Activated CD8-positive, alpha-beta memory T cell treated with anti-CD3 and anti-CD28 coated beads, Interleukin-2, amount 50 U/mL, for 1 hour (primary cell): ENCODE measurements around the gene B4GALNT1.

Experiments
- DNase-seq: peaks from one replicate; pipeline ENCODE4 v3.0.0-alpha.2; 2020; ENCODE audit errors: extremely low read depth

The B4GALNT1 gene

DNA sequence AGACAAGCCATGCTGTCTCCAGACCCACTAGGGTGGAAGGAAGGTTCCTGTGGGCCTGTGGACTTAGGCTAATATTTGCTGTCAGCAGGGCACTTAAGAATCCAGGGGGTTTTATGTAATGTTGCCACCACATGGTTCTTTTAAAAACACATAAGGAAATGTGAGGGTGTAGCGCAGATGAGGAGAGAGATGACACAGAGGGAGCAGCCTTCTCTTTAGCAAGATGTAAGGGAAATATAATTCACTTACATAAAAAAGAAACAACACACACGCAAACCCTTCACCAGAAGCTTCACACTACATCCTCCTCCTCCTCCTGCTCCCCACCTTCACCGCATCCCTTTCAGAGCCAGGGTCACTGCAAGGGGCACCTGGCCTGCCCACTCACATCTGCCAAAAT, 46.9 kb downstream of the B4GALNT1 start:
- no peak for DNase-seq

DNA sequence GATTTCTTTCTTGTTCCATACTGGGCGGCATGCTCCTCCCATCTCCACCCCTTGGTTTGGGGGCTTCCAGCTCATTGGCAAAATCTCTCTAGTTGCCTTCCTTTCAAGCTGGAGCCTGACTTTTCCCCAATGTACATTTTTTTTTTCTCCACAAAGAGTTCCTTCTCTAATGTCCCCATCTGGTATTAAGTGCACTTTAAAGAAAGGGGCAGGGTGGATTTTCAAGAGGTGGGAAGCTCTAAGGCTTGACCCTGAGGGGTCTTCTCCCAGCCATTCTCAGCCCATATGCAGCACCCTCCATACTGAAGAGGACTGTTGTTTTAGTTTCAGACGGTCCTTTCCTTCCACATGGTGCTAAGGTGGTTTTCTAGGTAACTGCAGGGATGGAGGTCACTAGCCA, 47.8 kb downstream of the B4GALNT1 start:
- no peak for DNase-seq

DNA sequence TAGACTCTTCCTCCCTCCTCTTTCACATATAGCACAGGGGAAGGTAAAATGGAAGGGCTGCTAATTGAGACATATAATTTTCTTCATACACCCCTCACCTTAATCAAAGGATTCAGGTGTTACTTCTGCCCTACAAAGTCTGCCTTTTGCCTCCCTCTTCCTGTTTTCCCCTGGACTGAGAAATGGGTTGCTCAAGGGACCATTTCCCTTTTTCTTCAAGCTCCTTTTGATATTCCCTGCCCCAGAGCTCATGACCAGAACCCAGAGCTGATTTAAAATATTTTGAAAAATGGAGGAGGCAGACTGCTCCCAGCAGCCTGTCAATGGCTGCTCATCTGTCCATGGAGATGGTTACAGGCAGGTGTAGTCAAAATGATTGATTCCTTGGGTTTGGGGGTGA, 48.3 kb downstream of the B4GALNT1 start:
- no peak for DNase-seq

DNA sequence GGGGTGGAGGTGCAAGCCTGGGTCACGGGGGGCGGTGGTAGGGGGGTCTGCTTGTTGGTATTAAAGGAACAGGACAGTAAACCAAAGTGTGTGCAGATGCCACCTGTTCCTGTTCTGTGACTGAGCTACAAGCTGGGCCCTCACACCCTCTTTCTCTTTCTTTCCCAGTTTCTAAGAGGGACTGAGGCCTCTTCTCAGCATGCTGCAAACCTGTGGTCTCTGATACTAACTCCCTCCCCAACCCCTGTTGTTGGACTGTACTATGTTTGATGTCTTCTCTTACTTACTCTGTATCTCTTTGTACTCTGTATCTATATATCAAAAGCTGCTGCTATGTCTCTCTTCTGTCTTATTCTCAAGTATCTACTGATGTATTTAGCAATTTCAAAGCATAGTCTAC, 49.0 kb downstream of the B4GALNT1 start:
- no peak for DNase-seq

DNA sequence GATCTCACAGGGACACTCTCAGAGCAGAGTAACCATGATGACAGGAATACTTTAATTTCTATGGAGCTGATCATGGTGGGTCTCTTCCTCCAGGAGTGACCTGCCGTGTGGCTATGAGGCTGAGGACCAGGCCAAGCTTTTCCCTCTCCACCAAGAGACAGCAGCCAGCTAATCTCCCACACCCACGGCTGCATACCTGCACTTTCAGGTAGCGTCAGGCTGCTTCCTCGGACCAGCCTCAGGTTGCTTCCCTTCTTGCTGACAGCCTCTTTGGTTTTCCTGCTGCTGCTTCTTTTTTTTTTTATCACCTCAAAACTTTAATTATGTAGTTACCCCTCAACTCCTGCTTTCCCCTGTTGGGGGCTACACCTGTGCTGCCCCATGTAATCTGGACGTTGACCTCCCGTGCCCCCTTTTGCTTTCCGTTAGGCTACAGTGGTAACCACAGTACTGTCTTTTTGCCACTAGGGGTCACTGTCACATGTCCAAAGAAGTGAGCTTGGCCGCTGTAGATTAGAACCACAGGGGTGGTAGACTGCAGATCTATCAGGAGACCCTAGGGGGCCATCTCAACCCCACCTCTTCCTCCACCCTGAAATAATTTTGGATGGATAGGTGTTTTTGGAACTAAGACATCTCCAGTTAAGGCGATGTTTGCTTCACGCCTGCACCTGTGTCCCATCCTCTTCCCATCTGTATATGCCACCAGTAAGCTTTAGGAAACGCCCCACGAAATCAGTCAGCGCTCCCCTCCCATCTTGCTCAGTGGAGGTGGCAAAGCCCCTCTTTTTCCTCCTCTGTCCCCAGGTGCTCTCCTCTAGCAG, 49.8 kb downstream of the B4GALNT1 start:
- peak; percentile 50 for DNase-seq

DNA sequence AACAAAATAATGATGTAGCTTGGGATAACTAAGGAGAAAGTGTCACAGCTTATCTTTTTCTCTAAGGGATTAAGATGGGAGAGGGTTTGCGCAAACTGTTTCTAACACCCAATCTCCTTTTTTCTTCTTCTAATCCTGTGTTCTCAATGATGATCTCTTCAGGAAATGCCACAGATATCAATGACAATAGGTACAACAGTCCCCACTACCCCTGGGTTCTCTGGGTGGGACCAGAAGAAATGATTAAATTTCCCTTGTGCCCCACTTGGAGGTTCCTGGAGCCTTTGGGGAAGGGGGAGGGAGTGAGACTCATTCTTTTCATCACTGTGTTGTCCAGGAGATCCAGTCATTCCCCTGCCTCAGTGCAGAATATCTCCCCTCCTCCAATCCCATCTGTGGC, 50.6 kb downstream of the B4GALNT1 start:
- DNase-seq: no peak

DNA sequence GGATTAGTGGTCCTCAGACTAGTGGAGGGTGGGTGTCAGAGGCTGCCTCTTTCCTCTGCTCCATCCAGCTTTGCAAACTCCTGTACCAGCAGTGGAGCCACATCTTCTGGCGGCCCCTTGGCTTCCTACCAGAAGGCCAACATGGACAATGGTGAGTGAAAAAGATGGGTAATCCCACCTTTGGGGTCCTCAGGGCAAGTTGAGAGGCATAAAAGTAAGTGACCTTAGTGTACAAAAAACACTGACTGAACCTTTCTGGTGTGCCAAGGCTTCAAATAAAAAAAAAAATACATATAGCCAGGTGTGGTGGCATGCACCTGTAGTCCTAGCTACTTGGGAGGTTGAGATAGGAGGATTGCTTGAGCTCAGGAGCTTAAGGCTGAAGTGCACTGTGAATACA, 51.2 kb downstream of the B4GALNT1 start:
- no peak for DNase-seq

DNA sequence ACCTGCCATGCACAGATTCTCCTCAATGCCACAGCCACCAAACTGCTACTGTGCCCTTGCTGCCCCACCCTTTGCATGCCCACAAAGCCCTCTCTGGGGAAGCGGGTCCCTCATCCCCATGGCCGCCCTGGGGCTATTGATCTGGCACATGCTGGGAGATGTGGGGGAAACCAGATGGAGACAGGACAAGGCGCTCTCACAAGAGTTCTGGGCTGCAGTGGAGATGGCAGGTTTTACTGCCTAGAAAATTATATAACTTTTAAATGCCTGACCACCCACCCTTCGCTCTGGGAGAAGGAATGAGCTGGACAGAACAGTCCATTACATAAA, 52.6 kb downstream of the B4GALNT1 start:
- no peak for DNase-seq

DNA sequence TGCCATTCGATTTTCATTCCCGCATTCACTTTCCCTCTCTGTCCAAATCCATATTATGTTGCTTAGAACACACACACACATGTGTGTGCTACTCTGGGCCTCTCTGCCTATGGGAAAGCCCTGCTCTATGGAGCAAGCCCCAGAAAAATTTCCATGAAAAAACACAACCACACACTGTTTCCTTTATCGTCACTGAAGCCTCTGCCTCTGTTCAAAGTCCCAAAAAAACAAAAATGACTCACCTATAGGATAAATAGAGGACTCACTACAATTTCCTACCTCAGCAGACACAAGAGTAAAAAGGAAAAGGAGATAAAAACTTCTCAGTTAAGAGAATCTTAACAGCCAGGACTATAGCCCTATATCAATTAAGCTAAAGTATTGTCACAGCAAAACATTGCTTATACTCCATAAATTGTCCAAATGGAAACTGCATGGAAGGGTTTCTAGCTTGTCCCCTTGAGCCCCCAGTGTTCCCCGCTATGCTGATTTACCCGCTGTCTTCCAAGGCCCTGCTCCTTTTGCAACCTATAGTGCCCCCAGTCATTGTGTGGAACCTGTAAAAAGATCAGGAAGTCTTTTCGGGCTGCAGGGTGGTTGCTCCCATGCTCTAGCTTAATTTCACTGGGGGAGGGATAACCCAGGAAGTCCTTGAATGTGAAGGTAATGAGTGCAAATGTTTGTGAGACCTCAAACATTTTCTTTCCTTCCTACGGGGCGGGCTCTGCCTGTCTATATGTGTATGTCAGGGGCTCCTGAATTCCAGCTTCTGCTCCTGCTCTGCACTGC, 53.1 kb downstream of the B4GALNT1 start:
- DNase-seq: no peak

DNA sequence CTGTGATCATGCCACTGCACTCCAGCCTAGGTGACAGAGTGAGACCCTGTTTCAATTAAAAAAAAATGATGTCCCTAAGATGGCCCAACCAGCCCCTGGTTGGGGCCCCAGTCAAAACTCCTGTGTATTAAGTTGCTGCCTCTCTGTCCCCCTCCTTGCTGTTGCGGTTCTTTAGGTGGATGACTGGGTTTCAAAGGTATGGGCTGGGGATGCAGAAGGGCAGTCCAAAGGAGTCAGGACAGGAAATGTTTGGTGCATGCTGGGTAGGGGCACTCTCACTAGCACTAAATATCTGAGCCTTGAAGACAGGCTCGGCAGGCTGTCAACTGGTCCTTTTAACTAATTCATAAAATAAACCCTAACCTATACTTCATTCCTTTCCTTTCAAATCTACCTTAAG, 54.0 kb downstream of the B4GALNT1 start:
- no peak for DNase-seq

DNA sequence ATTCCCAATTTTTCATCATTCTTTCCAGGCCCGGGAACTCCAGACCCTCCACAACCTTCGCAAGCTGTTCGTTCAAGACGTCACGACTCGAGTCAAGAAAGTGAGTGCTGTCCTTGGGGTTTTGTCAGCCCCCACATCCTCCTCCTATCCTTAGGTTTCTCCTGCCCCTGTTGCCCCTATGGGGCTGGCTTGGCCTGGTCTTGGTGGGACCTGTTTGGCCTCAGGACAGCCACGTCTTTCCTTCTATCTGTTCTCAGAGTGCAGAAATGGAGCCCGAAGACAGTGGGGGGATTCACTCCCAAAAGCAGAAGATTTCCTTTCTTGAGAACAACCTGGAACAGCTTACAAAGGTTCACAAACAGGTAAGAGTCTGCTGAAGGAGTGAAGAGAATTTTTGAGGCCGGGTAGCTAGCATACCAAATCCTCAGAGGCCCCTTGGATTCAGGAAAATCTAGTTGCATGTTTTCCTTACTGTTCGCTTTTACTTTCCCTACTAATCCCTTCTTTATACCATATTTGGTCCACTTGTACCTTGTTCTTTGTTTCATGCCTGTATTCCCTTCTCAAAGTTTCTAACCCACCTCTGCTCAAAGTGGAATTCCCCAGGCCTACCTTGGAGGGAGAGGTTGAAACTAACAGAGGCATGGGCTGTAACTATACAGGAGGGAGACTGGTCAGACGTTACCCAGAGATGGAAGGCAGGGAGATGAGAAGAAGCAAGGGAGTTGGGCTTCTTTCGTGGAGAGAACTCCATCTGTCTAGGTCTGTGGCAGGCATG, 54.8 kb downstream of the B4GALNT1 start:
- no peak for DNase-seq

DNA sequence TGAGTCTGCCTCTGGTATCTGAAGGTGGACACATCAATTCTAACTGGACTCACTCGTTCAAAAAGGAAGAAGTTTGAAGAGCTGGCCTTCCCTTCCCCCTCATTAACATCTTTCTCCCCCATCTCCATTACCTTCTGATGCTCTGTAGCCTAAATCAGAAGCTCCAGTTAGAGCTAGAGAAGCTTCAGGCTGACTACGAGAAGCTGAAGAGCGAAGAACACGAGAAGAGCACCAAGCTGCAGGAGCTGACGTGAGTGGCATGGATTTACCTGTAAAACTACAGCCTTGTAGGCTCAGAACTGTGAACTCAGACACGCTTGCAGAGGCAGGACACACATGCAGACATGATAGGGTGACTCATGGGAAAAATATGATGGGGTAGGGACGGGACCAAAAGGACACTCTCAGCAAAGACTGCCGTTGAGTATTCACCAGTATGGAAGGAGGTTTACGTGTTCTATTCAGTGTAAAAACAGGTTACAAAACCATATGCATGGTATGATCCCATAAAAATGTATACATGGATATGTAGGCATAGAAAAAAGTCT, 56.3 kb downstream of the B4GALNT1 start:
- DNase-seq: no peak
